ENCODE data around the gene DLGAP3.

The DLGAP3 gene

DNA sequence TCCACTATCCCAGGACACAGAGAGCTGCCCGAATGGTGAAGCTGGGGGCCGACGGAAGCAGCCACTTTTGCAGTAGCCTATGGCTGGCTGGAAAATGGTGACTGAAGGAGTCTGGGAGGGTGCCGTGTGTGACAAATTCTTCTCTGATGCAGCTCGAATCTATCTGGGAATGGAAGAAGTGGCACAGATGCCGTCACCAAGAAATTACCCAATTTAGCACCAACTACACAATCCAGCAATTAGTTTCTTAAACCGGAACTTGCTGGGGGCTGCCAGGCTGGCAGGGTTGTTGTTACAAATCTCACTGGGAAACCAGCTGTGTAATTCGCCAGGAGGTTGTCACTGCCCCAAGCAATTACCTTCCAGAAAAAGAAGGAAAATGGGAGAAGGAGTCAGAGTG lies 18.0 kb downstream of the DLGAP3 start:
- H3K27me3 ChIP-seq (ENCODE audit: control insufficient read depth in 3 of 3, insufficient read depth in 3 of 3, low read depth in 1 of 3, low read length in 3 of 3): no peaks in the 10 kb centered on the region
- no peak overlapping the region for H2AK5ac ChIP-seq (ENCODE audit: low read depth, low read length)
- no peak overlapping the region for H2BK120ac ChIP-seq (ENCODE audit: low read depth, low read length)
- no peak overlapping the region for H3K27ac ChIP-seq (replicated peaks; ENCODE audit: low read length)
- H4K8ac ChIP-seq (ENCODE audit: low read depth, low read length): no peak overlapping the region
- no peak overlapping the region for H3K9ac ChIP-seq (ENCODE audit: low read depth, low read length, poor library complexity)
- no peak overlapping the region for H2BK15ac ChIP-seq (ENCODE audit: low read length)
- H3K4me2 ChIP-seq (ENCODE audit: insufficient read depth, low read length, poor library complexity, severe bottlenecking): no peak overlapping the region
- H3K4me1 ChIP-seq (ENCODE audit: control insufficient read depth in 2 of 2, insufficient read depth in 1 of 2, low read depth in 1 of 2, low read length in 2 of 2): no peaks in the 10 kb centered on the region
- H3K14ac ChIP-seq (ENCODE audit: low read length): no peak overlapping the region
- no peaks in the 10 kb centered on the region for H3K36me3 ChIP-seq (replicated peaks in 1 of 2; ENCODE audit: control insufficient read depth in 2 of 2, insufficient read depth in 2 of 2, low read length in 2 of 2)
- H3K79me1 ChIP-seq (ENCODE audit: low read depth, low read length): no peaks in the 10 kb centered on the region
- no peak overlapping the region for H2AFZ ChIP-seq (ENCODE audit: low read length)
- H3K4ac ChIP-seq (ENCODE audit: low read length): no peak overlapping the region
- no peak overlapping the region for H3K23ac ChIP-seq (ENCODE audit: low read depth, low read length, poor library complexity)
- no peaks in the 10 kb centered on the region for H3K9me3 ChIP-seq (replicated peaks in 1 of 2; ENCODE audit: control insufficient read depth in 2 of 2, insufficient read depth in 1 of 2, low read depth in 1 of 2, low read length in 2 of 2)
- no CpG with 5 or more reads among the region's 8 CpGs for WGBS, 2 donors (ENCODE audit: extremely low coverage in 2 of 2, insufficient read length in 2 of 2, insufficient replicate concordance in 1 of 2)
- H3K4me3 ChIP-seq (ENCODE audit: low read length in 2 of 2): no peak overlapping the region
- no peak overlapping the region for H4K91ac ChIP-seq (ENCODE audit: low read depth, low read length, poor library complexity)
- H3K18ac ChIP-seq (ENCODE audit: low read length): no peak overlapping the region
- no peak overlapping the region for H2BK12ac ChIP-seq (ENCODE audit: low read length)
- no peak overlapping the region for H2BK5ac ChIP-seq (ENCODE audit: low read length)
- DNase-seq (ENCODE audit: low spot score): no peak

DNA sequence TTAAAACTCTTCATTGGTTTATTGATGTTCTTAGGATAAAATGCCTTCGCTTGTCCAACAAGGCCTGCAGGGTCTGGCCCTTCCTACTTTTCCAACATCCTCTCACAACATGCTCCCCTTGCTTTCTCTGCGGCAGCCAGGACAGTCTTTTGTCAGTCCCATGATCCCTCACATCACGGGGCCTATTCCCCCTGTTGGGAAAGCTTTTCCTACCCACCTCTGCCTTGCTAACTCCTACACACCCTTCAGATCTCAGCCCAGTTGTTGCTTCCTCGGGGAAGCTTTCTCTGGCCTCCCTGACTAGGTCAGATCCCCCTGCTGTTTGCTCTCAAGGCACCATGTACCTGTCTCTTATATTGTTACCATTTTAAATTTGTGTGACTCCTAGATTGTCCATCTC lies 19.0 kb downstream of the DLGAP3 start:
- H2AK5ac ChIP-seq (ENCODE audit: low read depth, low read length): no peak overlapping the region
- H3K27me3 ChIP-seq (ENCODE audit: control insufficient read depth in 3 of 3, insufficient read depth in 3 of 3, low read depth in 1 of 3, low read length in 3 of 3): no peaks in the 10 kb centered on the region
- H2BK120ac ChIP-seq (ENCODE audit: low read depth, low read length): no peak overlapping the region
- no peaks in the 10 kb centered on the region for H3K9me3 ChIP-seq (replicated peaks in 1 of 2; ENCODE audit: control insufficient read depth in 2 of 2, insufficient read depth in 1 of 2, low read depth in 1 of 2, low read length in 2 of 2)
- H3K23ac ChIP-seq (ENCODE audit: low read depth, low read length, poor library complexity): no peak overlapping the region
- no peak overlapping the region for H3K4ac ChIP-seq (ENCODE audit: low read length)
- H4K91ac ChIP-seq (ENCODE audit: low read depth, low read length, poor library complexity): no peak overlapping the region
- no peak overlapping the region for H4K8ac ChIP-seq (ENCODE audit: low read depth, low read length)
- no peak overlapping the region for H3K14ac ChIP-seq (ENCODE audit: low read length)
- H3K36me3 ChIP-seq (replicated peaks in 1 of 2; ENCODE audit: control insufficient read depth in 2 of 2, insufficient read depth in 2 of 2, low read length in 2 of 2): no peaks in the 10 kb centered on the region
- no peak overlapping the region for H2BK12ac ChIP-seq (ENCODE audit: low read length)
- no peak overlapping the region for H3K27ac ChIP-seq (replicated peaks; ENCODE audit: low read length)
- WGBS, 2 donors (ENCODE audit: extremely low coverage in 2 of 2, insufficient read length in 2 of 2, insufficient replicate concordance in 1 of 2): no CpG with 5 or more reads among the region's 4 CpGs
- DNase-seq (ENCODE audit: low spot score): no peak
- no peak overlapping the region for H3K18ac ChIP-seq (ENCODE audit: low read length)
- no peak overlapping the region for H2BK15ac ChIP-seq (ENCODE audit: low read length)
- H3K4me1 ChIP-seq (ENCODE audit: control insufficient read depth in 2 of 2, insufficient read depth in 1 of 2, low read depth in 1 of 2, low read length in 2 of 2): peaks cover 0 to 3% of the 10 kb centered on the region in 2 donors
- H3K4me3 ChIP-seq (ENCODE audit: low read length in 2 of 2): no peak overlapping the region
- H3K79me1 ChIP-seq (ENCODE audit: low read depth, low read length): no peaks in the 10 kb centered on the region
- no peak overlapping the region for H2BK5ac ChIP-seq (ENCODE audit: low read length)
- no peak overlapping the region for H3K4me2 ChIP-seq (ENCODE audit: insufficient read depth, low read length, poor library complexity, severe bottlenecking)
- no peak overlapping the region for H2AFZ ChIP-seq (ENCODE audit: low read length)
- no peak overlapping the region for H3K9ac ChIP-seq (ENCODE audit: low read depth, low read length, poor library complexity)

DNA sequence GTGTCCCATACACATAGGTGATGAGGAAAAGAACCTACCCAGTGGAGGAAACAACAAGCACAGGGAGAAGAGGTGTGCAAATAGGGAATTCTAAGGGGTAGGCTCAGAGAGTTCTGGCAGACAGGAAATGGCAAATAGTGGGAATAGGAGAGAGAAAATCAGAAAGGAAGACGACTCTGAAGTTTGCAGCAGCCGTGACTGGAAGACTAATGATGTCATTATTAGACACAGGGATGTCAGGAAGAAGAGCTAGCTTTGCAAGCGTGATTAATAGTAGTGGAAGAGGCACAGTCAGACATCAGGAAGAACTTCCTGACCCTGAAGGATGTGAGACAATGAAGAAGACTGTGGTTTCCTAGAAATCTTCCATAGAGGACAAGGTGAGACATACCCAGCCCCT lies 21.1 kb downstream of the DLGAP3 start:
- Histone ChIP-seq H2BK5ac (ENCODE audit: low read length) (no peak overlapping the region), H3K23ac (ENCODE audit: low read depth, low read length, poor library complexity) (no peak overlapping the region), H3K4me1 (ENCODE audit: control insufficient read depth in 2 of 2, insufficient read depth in 1 of 2, low read depth in 1 of 2, low read length in 2 of 2) (peaks cover 0 to 3% of the 10 kb centered on the region in 2 donors), H3K79me1 (ENCODE audit: low read depth, low read length) (no peaks in the 10 kb centered on the region), H3K27me3 (ENCODE audit: control insufficient read depth in 3 of 3, insufficient read depth in 3 of 3, low read depth in 1 of 3, low read length in 3 of 3) (no peaks in the 10 kb centered on the region), H2AK5ac (ENCODE audit: low read depth, low read length) (no peak overlapping the region), H3K14ac (ENCODE audit: low read length) (no peak overlapping the region), H4K91ac (ENCODE audit: low read depth, low read length, poor library complexity) (no peak overlapping the region), H3K4me2 (ENCODE audit: insufficient read depth, low read length, poor library complexity, severe bottlenecking) (no peak overlapping the region), H2AFZ (ENCODE audit: low read length) (no peak overlapping the region), H3K4ac (ENCODE audit: low read length) (no peak overlapping the region), H3K36me3 (replicated peaks in 1 of 2; ENCODE audit: control insufficient read depth in 2 of 2, insufficient read depth in 2 of 2, low read length in 2 of 2) (no peaks in the 10 kb centered on the region), H2BK12ac (ENCODE audit: low read length) (no peak overlapping the region), H3K9me3 (replicated peaks in 1 of 2; ENCODE audit: control insufficient read depth in 2 of 2, insufficient read depth in 1 of 2, low read depth in 1 of 2, low read length in 2 of 2) (no peaks in the 10 kb centered on the region), H3K4me3 (ENCODE audit: low read length in 2 of 2) (no peak overlapping the region), H4K8ac (ENCODE audit: low read depth, low read length) (no peak overlapping the region), H3K27ac (replicated peaks; ENCODE audit: low read length) (no peak overlapping the region), H3K18ac (ENCODE audit: low read length) (no peak overlapping the region), H3K9ac (ENCODE audit: low read depth, low read length, poor library complexity) (no peak overlapping the region), H2BK120ac (ENCODE audit: low read depth, low read length) (no peak overlapping the region), H2BK15ac (ENCODE audit: low read length) (no peak overlapping the region)
- no CpG with 5 or more reads among the region's 3 CpGs for WGBS, 2 donors (ENCODE audit: extremely low coverage in 2 of 2, insufficient read length in 2 of 2, insufficient replicate concordance in 1 of 2)
- DNase-seq (ENCODE audit: low spot score): no peak

DNA sequence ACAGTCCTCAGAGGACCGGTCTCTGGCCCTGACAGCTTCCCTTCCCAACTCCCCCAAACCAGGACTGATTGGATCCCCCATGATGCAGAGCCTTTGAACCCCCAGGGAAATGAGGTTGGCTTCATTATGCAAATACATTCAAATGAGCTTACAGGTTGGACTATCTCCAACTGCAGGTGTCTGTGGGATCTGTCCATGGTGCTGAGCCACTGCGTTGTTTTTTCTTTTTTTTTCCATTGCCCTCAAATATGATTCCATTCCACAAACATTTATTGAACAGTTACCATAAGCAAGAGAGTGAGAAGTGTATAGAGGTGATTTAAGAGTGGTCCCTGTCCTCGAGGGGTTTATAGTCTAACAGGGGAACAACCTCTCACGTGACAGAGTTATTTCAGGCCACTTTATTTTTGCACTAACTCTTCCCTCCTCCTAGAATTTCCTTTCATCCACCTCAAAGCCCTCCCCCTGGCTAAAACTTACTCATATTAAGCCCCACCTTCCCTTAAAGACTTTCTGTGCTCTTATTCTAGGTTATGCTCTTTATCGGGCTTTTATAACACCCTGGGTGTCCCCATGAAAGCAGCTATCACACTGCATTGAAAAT lies 21.9 kb downstream of the DLGAP3 start:
- H3K27me3 ChIP-seq (ENCODE audit: control insufficient read depth in 3 of 3, insufficient read depth in 3 of 3, low read depth in 1 of 3, low read length in 3 of 3): peaks cover 0 to 5% (median 0%) of the 10 kb centered on the region in 3 experiments
- H3K4ac ChIP-seq (ENCODE audit: low read length): no peak overlapping the region
- no peaks in the 10 kb centered on the region for H3K36me3 ChIP-seq (replicated peaks in 1 of 2; ENCODE audit: control insufficient read depth in 2 of 2, insufficient read depth in 2 of 2, low read length in 2 of 2)
- no peak overlapping the region for H3K14ac ChIP-seq (ENCODE audit: low read length)
- H2BK15ac ChIP-seq (ENCODE audit: low read length): no peak overlapping the region
- H3K23ac ChIP-seq (ENCODE audit: low read depth, low read length, poor library complexity): no peak overlapping the region
- H4K8ac ChIP-seq (ENCODE audit: low read depth, low read length): no peak overlapping the region
- no peak overlapping the region for H3K9ac ChIP-seq (ENCODE audit: low read depth, low read length, poor library complexity)
- H2BK5ac ChIP-seq (ENCODE audit: low read length): no peak overlapping the region
- no peak overlapping the region for H3K27ac ChIP-seq (replicated peaks; ENCODE audit: low read length)
- no peak overlapping the region for H4K91ac ChIP-seq (ENCODE audit: low read depth, low read length, poor library complexity)
- H2AK5ac ChIP-seq (ENCODE audit: low read depth, low read length): no peak overlapping the region
- H3K79me1 ChIP-seq (ENCODE audit: low read depth, low read length): no peaks in the 10 kb centered on the region
- H3K9me3 ChIP-seq (replicated peaks in 1 of 2; ENCODE audit: control insufficient read depth in 2 of 2, insufficient read depth in 1 of 2, low read depth in 1 of 2, low read length in 2 of 2): no peaks in the 10 kb centered on the region
- no peak overlapping the region for H3K18ac ChIP-seq (ENCODE audit: low read length)
- H3K4me2 ChIP-seq (ENCODE audit: insufficient read depth, low read length, poor library complexity, severe bottlenecking): no peak overlapping the region
- H3K4me3 ChIP-seq (ENCODE audit: low read length in 2 of 2): no peak overlapping the region
- no peak overlapping the region for H2BK12ac ChIP-seq (ENCODE audit: low read length)
- WGBS, 2 donors (ENCODE audit: extremely low coverage in 2 of 2, insufficient read length in 2 of 2, insufficient replicate concordance in 1 of 2): no CpG with 5 or more reads among the region's 5 CpGs
- H2AFZ ChIP-seq (ENCODE audit: low read length): no peak overlapping the region
- H3K4me1 ChIP-seq (ENCODE audit: control insufficient read depth in 2 of 2, insufficient read depth in 1 of 2, low read depth in 1 of 2, low read length in 2 of 2): peaks cover 0 to 3% of the 10 kb centered on the region in 2 donors
- DNase-seq (ENCODE audit: low spot score): no peak
- H2BK120ac ChIP-seq (ENCODE audit: low read depth, low read length): no peak overlapping the region
